T-helper 17 cell (primary cell): ENCODE results near the gene GET3. TPM values are rescaled to one million over a fixed set of nuclear protein-coding genes. Genes with fewer than 3 reads are reported as not detected.

Source experiments
- ATAC-seq: fragments of 150-1000 bp; cut with Tn5 transposase; 2 replicates; pipeline ENCODE4 v1.10.0; 2021; ENCODE audit warnings: mild to moderate bottlenecking, moderate library complexity
- DNase-seq, 3 donors: peaks; one replicate each; pipeline versions ENCODE4 v3.0.0 to v3.0.0-alpha.2; 2020 to 2021
- H3K9me3 ChIP-seq: one replicate; pipeline ENCODE4 v1.7.0; 2013; ENCODE audit warnings: low read length, mild to moderate bottlenecking; ENCODE audit not compliant: control insufficient read depth, poor library complexity, severe bottlenecking
- H3K27ac Mint-ChIP-seq: one replicate; pipeline ENCODE4 v1.8.0; 2022; ENCODE audit warnings: mild to moderate bottlenecking, moderate library complexity, mixed read lengths
- H3K27me3 Mint-ChIP-seq: one replicate; pipeline ENCODE4 v1.8.0; 2022; ENCODE audit warnings: mixed read lengths
- H3K36me3 Mint-ChIP-seq: one replicate; pipeline ENCODE4 v1.8.0; 2022; ENCODE audit warnings: low read depth, mixed read lengths
- H3K4me1 Mint-ChIP-seq: one replicate; pipeline ENCODE4 v1.8.0; 2022; ENCODE audit warnings: mild to moderate bottlenecking, mixed read lengths
- H3K4me3 Mint-ChIP-seq: one replicate; pipeline ENCODE4 v1.8.0; 2022; ENCODE audit warnings: mild to moderate bottlenecking, moderate library complexity, mixed read lengths
- total RNA-seq, 4 donors: library from RNA in 2 of 4; stranded (reverse) in 2 of 4; gene quantifications; one replicate each; pipeline ENCODE4 v1.2.3 and lab custom pipeline; 2022 to 2026

Gene GET3
- total RNA-seq, 2 donors from 2014 or later, result 29.8 to 32.6 TPM

DNA sequence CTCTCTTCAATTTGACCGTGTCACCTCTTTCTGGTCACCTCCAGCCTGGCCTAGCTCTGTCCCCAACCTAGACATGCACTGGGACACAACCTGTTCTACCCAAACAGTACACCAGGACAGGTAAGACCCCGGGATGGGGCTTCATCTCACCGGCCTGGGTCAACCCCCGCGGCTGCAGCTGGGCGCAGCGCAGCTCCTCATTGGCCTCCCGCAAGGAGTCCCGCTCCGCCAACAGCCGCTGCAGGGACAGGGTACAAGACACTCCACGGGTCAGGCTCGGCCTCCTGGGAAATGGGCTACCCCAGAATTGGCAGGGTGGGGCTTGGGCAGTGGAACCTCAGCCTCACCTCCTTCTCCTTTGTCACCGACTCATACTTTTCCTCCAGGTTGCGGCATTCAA is 30.4 kb downstream of the GET3 start:
- H3K27ac Mint-ChIP-seq, result no peak overlapping the region
- no peaks in the 10 kb centered on the region for H3K9me3 ChIP-seq
- H3K4me3 Mint-ChIP-seq, result no peak overlapping the region
- no peaks in the 10 kb centered on the region for H3K27me3 Mint-ChIP-seq
- DNase-seq (no peak), ATAC-seq (no peak)
- peaks cover 7% of the 10 kb centered on the region for H3K4me1 Mint-ChIP-seq
- H3K36me3 Mint-ChIP-seq, result no peaks in the 10 kb centered on the region

DNA sequence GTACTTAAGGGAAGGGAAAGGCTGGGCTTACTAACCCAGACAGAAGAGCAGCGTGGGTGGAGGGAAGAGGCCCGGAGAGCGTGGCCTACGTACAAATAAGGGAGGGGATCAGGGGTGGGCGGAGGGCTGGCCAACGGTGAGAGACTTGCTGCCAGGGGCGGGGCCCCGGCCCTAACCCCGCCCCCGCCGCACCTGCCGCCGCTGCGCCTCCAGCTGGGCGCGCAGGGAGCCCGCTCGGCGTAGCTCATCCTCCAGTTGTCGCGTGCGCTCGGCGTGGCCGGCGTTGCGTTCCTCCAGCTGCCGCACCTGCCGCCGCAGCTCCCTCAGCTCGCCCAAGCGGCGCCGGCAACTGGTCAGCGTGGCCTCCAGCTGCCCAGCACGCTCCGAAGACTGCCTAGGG is 32.4 kb downstream of the GET3 start:
- ATAC-seq (peak; percentile 91), DNase-seq (peak; percentile 44 to 70 (median 67))
- Mint-ChIP-seq H3K4me3 (peak overlapping the region; percentile 72), H3K27ac (peak overlapping the region; percentile 16), H3K4me1 (peaks cover 15% of the 10 kb centered on the region), H3K27me3 (no peaks in the 10 kb centered on the region), H3K36me3 (peaks cover 2% of the 10 kb centered on the region)
- no peaks in the 10 kb centered on the region for H3K9me3 ChIP-seq

DNA sequence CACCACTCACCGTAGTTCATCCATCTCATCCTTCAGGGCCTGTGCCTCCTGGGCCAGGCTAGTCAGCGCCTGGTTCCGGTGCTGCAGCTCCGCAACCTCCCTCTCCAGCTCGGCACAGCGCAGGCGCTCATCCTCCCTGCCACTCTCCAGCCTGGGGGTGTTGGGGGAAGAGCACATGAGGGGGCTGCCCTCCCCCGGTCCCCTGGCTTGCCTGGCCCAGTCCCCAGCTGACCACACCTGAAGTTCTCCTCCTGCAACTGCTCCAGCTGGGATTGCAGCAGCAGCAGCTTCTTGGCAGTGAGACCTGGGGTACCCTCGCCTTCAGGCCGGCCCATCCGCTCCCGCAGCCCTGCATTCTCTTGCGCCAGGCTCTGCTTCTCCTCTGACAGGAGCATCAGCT is 33.6 kb downstream of the GET3 start:
- ATAC-seq (no peak), DNase-seq (no peak)
- no peaks in the 10 kb centered on the region for H3K9me3 ChIP-seq
- no peak overlapping the region for H3K4me3 Mint-ChIP-seq
- H3K27me3 Mint-ChIP-seq, result no peaks in the 10 kb centered on the region
- peaks cover 2% of the 10 kb centered on the region for H3K36me3 Mint-ChIP-seq
- H3K4me1 Mint-ChIP-seq, result peaks cover 15% of the 10 kb centered on the region
- H3K27ac Mint-ChIP-seq, result no peak overlapping the region

DNA sequence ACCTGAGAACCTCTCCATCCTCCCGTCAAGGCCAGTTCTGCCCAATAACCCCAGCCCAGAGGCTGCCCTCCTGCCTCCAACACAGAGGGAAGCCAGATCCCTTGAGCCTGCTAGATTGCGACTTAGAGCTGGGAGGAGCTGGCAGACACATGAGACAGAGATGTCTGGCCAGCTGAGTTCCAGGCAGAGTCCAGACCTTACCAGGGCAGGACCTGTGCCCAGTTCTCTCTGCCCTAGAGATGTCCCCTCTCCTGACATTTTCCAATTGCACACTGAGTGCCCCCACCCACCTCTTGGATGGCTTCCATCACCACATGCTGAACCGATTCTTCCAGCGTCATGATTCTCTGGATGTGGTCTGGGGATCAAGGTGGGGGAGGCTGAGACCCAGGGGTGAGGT is 35.0 kb downstream of the GET3 start:
- DNase-seq, result no peak
- ATAC-seq, result no peak

DNA sequence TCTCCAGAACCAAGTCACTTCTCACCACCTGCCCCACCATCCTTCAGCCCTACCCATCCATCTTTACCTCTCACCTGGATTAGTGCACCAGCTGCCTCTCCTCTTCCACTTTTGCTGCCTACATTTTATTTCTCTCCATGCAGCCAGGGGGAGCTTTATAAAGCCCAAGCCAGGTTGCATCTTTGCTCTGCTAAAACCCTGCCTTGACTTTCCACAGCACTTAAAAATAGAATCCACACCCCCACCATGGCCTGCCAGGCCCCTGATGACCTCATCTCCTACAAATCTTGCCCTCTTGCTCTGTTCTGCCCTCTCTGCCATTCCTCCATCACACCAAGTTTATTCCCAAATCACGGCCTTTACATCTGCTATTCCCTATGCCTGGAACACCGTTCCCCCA is 36.3 kb downstream of the GET3 start:
- Mint-ChIP-seq H3K27ac (no peak overlapping the region), H3K4me1 (peaks cover 15% of the 10 kb centered on the region), H3K27me3 (no peaks in the 10 kb centered on the region), H3K36me3 (peaks cover 2% of the 10 kb centered on the region), H3K4me3 (peak overlapping the region; percentile 80)
- ATAC-seq (no peak), DNase-seq (no peak)
- no peaks in the 10 kb centered on the region for H3K9me3 ChIP-seq

More for the DNA sequence above, 35.0 kb downstream of the GET3 start:
- Mint-ChIP-seq H3K4me3 (no peak overlapping the region), H3K27me3 (no peaks in the 10 kb centered on the region), H3K27ac (peak overlapping the region; percentile 45), H3K36me3 (peaks cover 2% of the 10 kb centered on the region), H3K4me1 (peaks cover 10% of the 10 kb centered on the region)
- H3K9me3 ChIP-seq, result no peaks in the 10 kb centered on the region

DNA sequence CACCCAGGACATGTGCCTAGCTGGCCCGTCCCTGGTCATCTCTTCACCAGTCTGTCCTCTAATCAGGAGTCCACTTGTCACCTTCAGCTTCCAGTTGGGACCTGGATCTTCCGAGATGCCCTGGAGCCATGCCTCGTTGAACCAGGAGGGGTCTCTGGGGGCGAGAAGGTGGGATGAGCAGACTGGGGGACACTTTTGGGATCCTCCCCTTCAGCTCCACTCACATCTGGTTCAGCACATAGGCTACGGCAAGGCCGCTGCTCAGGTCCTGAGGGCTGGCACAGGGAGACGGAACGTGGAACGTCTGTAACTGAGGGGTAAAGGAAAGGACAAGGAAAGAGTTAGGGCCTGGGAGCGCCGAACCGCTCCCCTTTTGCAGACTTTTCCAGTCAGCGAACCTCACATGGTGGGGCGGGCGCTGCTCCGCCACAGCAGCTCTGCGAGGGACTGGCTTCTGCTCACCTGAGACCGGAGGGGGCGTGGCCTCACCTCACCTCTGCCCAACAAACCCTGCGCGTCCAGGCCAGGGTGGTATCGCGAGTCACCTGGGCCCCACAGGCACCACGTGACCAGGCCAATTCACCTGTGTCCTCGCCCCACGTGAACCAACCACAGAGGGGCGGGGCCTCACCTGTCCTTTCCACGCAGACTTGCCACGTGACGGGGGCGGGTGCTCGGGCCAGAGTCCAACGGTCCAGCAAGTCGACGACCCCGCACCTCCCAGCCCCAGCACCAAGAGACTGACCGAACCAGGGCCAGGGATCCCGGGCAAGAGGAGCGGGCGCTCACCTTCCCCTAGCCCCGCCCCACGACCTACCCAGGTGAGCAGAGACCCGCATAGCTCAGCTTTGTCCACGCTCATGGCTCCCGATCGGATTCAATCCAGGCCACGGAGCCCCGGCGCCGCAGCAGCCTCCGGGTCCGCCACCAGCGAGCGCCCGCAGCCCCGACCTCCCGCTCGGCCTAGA is 37.6 kb downstream of the GET3 start, which contains the start of gene HOOK2:
Gene HOOK2, minus strand, starts transcription at position 965 of the 968 bp plus-strand sequence. Its CDS starts 103 bp downstream, at position 862.
- peak within 1 kb of the TSS; percentile 84 for H3K4me3 Mint-ChIP-seq
- H3K27ac Mint-ChIP-seq, result peak within 1 kb of the TSS; percentile 67
- ATAC-seq, result peak; percentile 13
- H3K4me1 Mint-ChIP-seq, result peaks cover 21% of the 10 kb centered on the region
- no peaks in the 10 kb centered on the region for H3K9me3 ChIP-seq
- peak in 2 of 3 donors; percentile 31 to 39 for DNase-seq
- H3K27me3 Mint-ChIP-seq, result no peaks in the 10 kb centered on the region
- H3K36me3 Mint-ChIP-seq, result peaks cover 2% of the 10 kb centered on the region

DNA sequence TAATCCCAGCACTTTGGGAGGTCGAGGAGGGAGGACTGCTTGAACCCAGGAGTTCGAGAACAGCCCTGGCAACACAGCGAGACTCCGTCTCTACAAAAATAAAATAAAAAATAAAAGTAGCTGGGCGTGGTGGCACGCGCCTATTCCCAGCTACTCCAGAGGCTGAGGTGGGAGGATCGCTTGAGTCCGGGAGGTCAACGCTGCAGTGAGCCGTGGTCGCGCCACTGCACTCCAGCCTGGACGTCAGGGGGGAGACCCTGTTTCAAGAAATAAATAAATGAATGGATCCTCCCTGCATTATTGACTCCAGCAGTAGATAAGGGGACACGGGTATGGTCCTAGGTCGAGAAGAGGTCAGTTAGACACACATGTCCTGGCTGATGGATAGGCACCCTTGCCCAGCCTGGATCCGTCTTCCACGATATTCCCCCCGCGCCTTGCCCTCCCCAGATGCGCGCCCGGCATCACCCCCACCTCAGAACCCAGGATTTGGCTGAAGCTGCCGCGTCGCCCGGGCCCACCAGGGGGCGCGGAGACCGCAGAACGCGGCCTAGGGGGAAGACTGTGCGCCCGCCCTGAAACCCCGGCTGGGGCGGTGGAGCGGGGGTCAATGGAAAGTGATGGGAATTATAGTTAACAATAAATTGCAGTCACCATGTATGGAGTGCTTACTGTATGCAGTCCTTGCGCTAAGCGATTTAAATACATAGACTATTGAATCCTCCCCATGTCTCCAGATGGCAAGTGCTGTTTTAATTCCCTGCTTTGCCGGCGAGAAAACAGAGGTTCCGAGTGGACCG is 40.1 kb downstream of the GET3 start:
- peak overlapping the region; percentile 96 for H3K27ac Mint-ChIP-seq
- ATAC-seq (peak; percentile 12), DNase-seq (peak; percentile 72 to 81 (median 76))
- peak overlapping the region; percentile 92 for H3K4me3 Mint-ChIP-seq
- peaks cover 2% of the 10 kb centered on the region for H3K36me3 Mint-ChIP-seq
- no peaks in the 10 kb centered on the region for H3K9me3 ChIP-seq
- H3K27me3 Mint-ChIP-seq, result no peaks in the 10 kb centered on the region
- H3K4me1 Mint-ChIP-seq, result peaks cover 30% of the 10 kb centered on the region

DNA sequence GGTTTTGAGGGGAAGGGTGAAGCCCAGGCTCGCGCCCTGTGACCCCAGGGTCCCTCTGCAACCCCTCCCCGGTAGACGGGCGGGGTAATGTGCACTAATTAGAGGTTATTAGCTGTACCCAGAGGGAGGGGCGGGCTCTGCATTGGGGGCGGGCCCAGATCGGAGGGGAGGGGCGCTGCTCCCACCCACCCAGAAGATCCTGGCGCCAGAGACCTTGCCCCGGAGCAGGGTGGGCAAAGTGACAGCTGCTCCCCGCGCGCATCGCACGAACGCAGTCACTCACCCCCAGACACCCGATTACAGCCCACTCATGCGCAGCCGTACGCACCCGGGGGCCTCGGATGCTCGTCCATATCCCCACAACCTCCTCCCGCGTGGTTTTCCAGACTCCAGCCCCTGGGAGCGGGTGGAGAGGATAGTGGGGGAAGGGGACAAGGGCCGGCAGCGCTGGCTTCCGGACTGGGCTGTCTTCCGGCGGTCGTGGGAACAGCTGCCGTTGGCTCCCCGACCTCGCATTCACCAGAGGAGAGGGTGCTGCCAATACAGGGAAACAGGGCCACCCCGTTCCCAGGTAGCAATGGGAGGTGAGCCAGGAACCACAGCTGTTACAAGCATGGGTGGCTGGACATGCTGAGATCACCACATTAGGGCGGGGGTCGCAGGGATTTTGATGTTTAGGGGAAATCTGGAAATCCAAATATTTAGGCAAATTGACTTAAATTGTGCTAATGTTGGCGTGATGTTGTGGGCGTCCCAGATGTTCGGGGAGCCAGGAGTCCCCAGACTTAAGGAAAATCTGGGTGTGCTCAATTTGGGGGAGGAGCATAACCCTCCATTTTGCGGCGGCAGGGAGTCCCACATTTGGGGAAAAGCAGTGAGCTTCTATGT is 41.0 kb downstream of the GET3 start:
- ATAC-seq (no peak), DNase-seq (peak in 2 of 3 donors; percentile 47 to 51)
- Mint-ChIP-seq H3K4me1 (peaks cover 30% of the 10 kb centered on the region), H3K36me3 (peaks cover 2% of the 10 kb centered on the region), H3K4me3 (peak overlapping the region; percentile 92), H3K27me3 (no peaks in the 10 kb centered on the region), H3K27ac (peak overlapping the region; percentile 96)
- no peaks in the 10 kb centered on the region for H3K9me3 ChIP-seq

DNA sequence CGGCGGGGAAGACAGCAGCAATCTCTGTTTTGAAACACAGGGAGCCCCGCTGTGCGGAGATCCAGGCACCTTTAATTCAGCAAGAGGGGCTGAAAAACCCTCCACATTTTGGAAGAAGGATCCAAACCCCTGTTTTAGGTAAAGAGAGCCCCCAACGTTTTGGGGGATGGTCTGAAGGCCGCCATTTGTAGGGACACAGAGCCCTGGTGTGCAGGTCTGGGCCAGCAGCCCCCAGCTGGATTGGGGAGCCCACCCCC is 41.5 kb downstream of the GET3 start:
- no peaks in the 10 kb centered on the region for H3K27me3 Mint-ChIP-seq
- H3K36me3 Mint-ChIP-seq, result no peaks in the 10 kb centered on the region

DNA sequence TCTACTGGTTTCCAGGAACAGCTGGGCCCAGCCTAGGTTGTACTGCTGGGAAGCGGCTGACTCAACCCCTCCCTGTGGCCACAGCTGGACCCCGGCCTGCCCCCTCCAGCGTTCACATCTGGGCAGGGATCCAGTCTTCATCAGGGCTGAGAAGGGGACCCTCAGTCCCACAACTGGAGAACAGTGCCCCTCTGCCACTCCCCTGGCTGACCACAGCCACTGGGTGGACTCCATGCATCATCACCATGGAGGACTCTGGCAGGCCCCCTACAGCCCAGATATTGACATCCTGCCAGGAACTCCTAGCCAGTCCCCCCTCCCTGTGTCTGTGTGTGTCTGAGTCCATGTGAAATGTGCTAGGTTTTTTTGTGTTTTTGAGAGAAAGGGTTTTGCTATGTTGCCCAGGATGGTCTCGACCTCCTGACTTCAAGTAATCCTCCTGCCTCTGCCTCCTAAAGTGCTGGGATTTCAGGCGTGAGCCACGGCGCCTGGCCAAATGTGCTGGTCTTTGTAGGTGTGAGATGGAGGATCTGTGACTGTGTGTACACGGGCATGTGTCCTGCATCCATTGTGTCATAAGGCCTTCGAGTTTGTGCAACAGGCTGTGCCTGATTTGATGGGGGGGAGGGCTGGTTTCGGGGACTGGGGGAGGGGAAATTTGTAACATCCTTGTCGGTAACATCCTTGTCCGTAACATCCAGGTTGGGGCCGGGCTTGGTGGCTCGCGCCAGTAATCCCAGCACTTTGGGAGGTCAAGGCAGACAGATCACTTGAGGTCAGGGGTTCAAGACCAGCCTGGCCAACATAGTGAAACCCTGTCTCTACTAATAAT is 42.1 kb downstream of the GET3 start:
- no peak for DNase-seq
- peaks cover 27% of the 10 kb centered on the region for H3K4me1 Mint-ChIP-seq

More for the DNA sequence above, 41.5 kb downstream of the GET3 start:
- H3K9me3 ChIP-seq, result no peaks in the 10 kb centered on the region
- Mint-ChIP-seq H3K4me3 (peak overlapping the region; percentile 92), H3K27ac (peak overlapping the region; percentile 96), H3K4me1 (peaks cover 27% of the 10 kb centered on the region)
- ATAC-seq, result no peak
- no peak for DNase-seq

DNA sequence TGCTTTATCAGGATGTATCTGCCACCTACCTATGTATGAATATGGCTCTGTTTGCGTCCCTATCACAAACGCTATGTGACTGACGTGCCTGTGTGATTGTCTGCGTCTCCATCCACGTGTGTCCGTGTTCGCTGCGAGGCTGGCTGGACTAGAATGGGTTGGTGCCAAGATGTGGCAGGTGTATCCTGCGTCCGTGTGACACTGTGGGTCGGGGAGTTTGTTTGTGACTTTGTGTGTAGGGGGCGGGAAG is 44.8 kb downstream of the GET3 start:
- Mint-ChIP-seq H3K36me3 (no peaks in the 10 kb centered on the region), H3K27me3 (no peaks in the 10 kb centered on the region), H3K4me1 (peaks cover 24% of the 10 kb centered on the region), H3K27ac (no peak overlapping the region), H3K4me3 (peak overlapping the region; percentile 91)
- no peak for DNase-seq
- no peaks in the 10 kb centered on the region for H3K9me3 ChIP-seq
- peak; percentile 79 for ATAC-seq

More for the DNA sequence above, 42.1 kb downstream of the GET3 start:
- H3K27me3 Mint-ChIP-seq, result no peaks in the 10 kb centered on the region
- no peak for ATAC-seq
- no peaks in the 10 kb centered on the region for H3K36me3 Mint-ChIP-seq
- H3K27ac Mint-ChIP-seq, result peak overlapping the region; percentile 96
- H3K4me3 Mint-ChIP-seq, result peak overlapping the region; percentile 63
- no peaks in the 10 kb centered on the region for H3K9me3 ChIP-seq
